Endodermal cell (in vitro differentiated cells): Measurements from ENCODE around the gene TOM1L2. TPM values are rescaled to one million over a fixed set of nuclear protein-coding genes. Genes with fewer than 3 reads are reported as not detected.

Source experiments
- DNase-seq: peaks from one replicate; pipeline ENCODE4 v3.0.0-alpha.2; 2017
- H3K27ac ChIP-seq: 2 replicates; pipeline ENCODE4 v1.5.1; 2013; ENCODE audit warnings: mild to moderate bottlenecking, low read depth, low read length, moderate library complexity
- H3K27me3 ChIP-seq: 2 replicates; pipeline ENCODE4 v1.6.1; 2013; ENCODE audit warnings: mild to moderate bottlenecking, low read length, moderate library complexity; ENCODE audit not compliant: insufficient read depth, control insufficient read depth, poor library complexity, severe bottlenecking
- H3K36me3 ChIP-seq: 2 replicates; pipeline ENCODE4 v1.7.0; 2013; ENCODE audit warnings: mild to moderate bottlenecking, low read length, moderate library complexity; ENCODE audit not compliant: control insufficient read depth, insufficient read depth
- H3K4me1 ChIP-seq: one replicate; pipeline ENCODE4 v1.7.0; 2013; ENCODE audit warnings: low read length; ENCODE audit not compliant: control insufficient read depth, insufficient read depth
- H3K4me3 ChIP-seq: 2 replicates; pipeline ENCODE4 v1.5.1; 2013; ENCODE audit warnings: mild to moderate bottlenecking, low read length, moderate library complexity
- H3K9ac ChIP-seq: 2 replicates; pipeline ENCODE4 v1.6.1; 2013; ENCODE audit warnings: mild to moderate bottlenecking, low read length, moderate library complexity; ENCODE audit not compliant: poor library complexity, severe bottlenecking; ENCODE audit errors: extremely low read depth
- H3K9me3 ChIP-seq: 2 replicates; pipeline ENCODE4 v1.6.1; 2013; ENCODE audit warnings: mild to moderate bottlenecking, low read length, moderate library complexity; ENCODE audit not compliant: control insufficient read depth
- H3K27ac Mint-ChIP-seq: 2 replicates; pipeline ENCODE4 v1.8.0; 2020; ENCODE audit warnings: mixed read lengths
- H3K27me3 Mint-ChIP-seq: 2 replicates; pipeline ENCODE4 v1.8.0; 2021; ENCODE audit warnings: mild to moderate bottlenecking, mixed read lengths; ENCODE audit not compliant: insufficient read depth
- H3K36me3 Mint-ChIP-seq: 2 replicates; pipeline ENCODE4 v1.8.0; 2020; ENCODE audit warnings: low read depth, mixed read lengths
- H3K4me1 Mint-ChIP-seq: 2 replicates; pipeline ENCODE4 v1.8.0; 2020; ENCODE audit warnings: mixed read lengths
- H3K4me3 Mint-ChIP-seq: 2 replicates; pipeline ENCODE4 v1.8.0; 2020; ENCODE audit warnings: mild to moderate bottlenecking, moderate library complexity, mixed read lengths
- H3K9me3 Mint-ChIP-seq: 2 replicates; pipeline ENCODE4 v1.8.0; 2020; ENCODE audit warnings: mild to moderate bottlenecking, mixed read lengths
- CTCF ChIP-seq: fragments of 200-600 bp; sonication (generic); conservative IDR thresholded peaks from 2 replicates; pipeline ENCODE4 v1.5.0; 2021; ENCODE audit warnings: antibody characterized with exemption, mild to moderate bottlenecking
- WGBS, 2 experiments: methylation state at CpG; one replicate each; pipeline versions ENCODE4 v1.1.5 to v1.1.7; 2013; ENCODE audit warnings: missing lambda C conversion rate in 2 of 2, mixed read lengths in 1 of 2; ENCODE audit not compliant: insufficient coverage in 1 of 2, insufficient read length in 1 of 2; 5-methylcytosine and 5-hydroxymethylcytosine counted together
- total RNA-seq, 2 donors: library from RNA; stranded (reverse); fragmentation: NEBNext Ultra II Directional in 1 of 2; extraction: Animal tissue kit (Norgen Biotek cat#: 25700) in 1 of 2; gene quantifications; 2 replicates in 1 of 2; 3 replicates in 1 of 2; pipeline ENCODE4 v1.2.1, GENCODE V29; 2021

The TOM1L2 gene
- total RNA-seq, 2 donors from 2014 or later: 10.2 to 11.5 TPM

- Mint-ChIP-seq H3K9me3 (no peaks in the 10 kb centered on the region), H3K27ac (no peak overlapping the region), H3K4me1 (peaks cover 9% of the 10 kb centered on the region), H3K36me3 (no peaks in the 10 kb centered on the region), H3K27me3 (peaks cover 2% of the 10 kb centered on the region), H3K4me3 (no peak overlapping the region)
- H3K9me3 ChIP-seq: no peaks in the 10 kb centered on the region
- no peak overlapping the region for H3K4me3 ChIP-seq
- TF ChIP-seq CTCF: no peak
- no peak overlapping the region for H3K9ac ChIP-seq
- H3K4me1 ChIP-seq: no peaks in the 10 kb centered on the region
- no peaks in the 10 kb centered on the region for H3K27me3 ChIP-seq
- H3K36me3 ChIP-seq: no peaks in the 10 kb centered on the region
- no peak overlapping the region for H3K27ac ChIP-seq
- 91 to 96% methylated on average over 2 of the region's 2 CpGs for WGBS, 2 experiments
- DNase-seq: peak; percentile 52
Observed at GRCh38 chr17:17990282-17990681, 18.1 kb upstream of the TOM1L2 start.

GRCh38 chr17:17989618-17990017, 17.4 kb upstream of the TOM1L2 start:
- Mint-ChIP-seq H3K9me3 (no peaks in the 10 kb centered on the region), H3K27me3 (peaks cover 2% of the 10 kb centered on the region), H3K36me3 (no peaks in the 10 kb centered on the region), H3K4me1 (peaks cover 9% of the 10 kb centered on the region), H3K4me3 (no peak overlapping the region), H3K27ac (no peak overlapping the region)
- Histone ChIP-seq H3K4me3 (no peak overlapping the region), H3K4me1 (no peaks in the 10 kb centered on the region), H3K27me3 (no peaks in the 10 kb centered on the region), H3K9me3 (no peaks in the 10 kb centered on the region), H3K36me3 (no peaks in the 10 kb centered on the region), H3K27ac (no peak overlapping the region), H3K9ac (no peak overlapping the region)
- DNase-seq: peak; percentile 44
- no peak for TF ChIP-seq CTCF
- 92 to 93% methylated on average over 10 of the region's 10 CpGs for WGBS, 2 experiments

- no peaks in the 10 kb centered on the region for H3K27me3 ChIP-seq
- peak; percentile 38 for DNase-seq
- Mint-ChIP-seq H3K4me1 (peaks cover 6% of the 10 kb centered on the region), H3K27me3 (peaks cover 2% of the 10 kb centered on the region), H3K9me3 (no peaks in the 10 kb centered on the region), H3K27ac (no peak overlapping the region), H3K4me3 (no peak overlapping the region), H3K36me3 (no peaks in the 10 kb centered on the region)
- no peak for TF ChIP-seq CTCF
- no peaks in the 10 kb centered on the region for H3K9me3 ChIP-seq
- H3K4me3 ChIP-seq: no peak overlapping the region
- no peaks in the 10 kb centered on the region for H3K36me3 ChIP-seq
- 86 to 96% methylated on average over 4 to 9 of the region's 9 CpGs for WGBS, 2 experiments
- no peaks in the 10 kb centered on the region for H3K4me1 ChIP-seq
- H3K27ac ChIP-seq: no peak overlapping the region
- H3K9ac ChIP-seq: no peak overlapping the region
Observed at GRCh38 chr17:17989081-17989480, 16.9 kb upstream of the TOM1L2 start.
